DLD1 (cell line): ENCODE results near the gene GNS.

Source experiments
- in situ Hi-C: cut with HindIII; loops from 2 replicates; pipeline ENCODE4 v1.10.0; 2017; ENCODE audit warnings: low sequenced_read_pairs

Gene GNS

GRCh38 chr12:64678835-64679234 lies 80.4 kb downstream of the GNS start:
- in situ Hi-C loops: no loop called here

- in situ Hi-C loops: no loop called here
Observed at GRCh38 chr12:64678248-64678647, 81.0 kb downstream of the GNS start.

GRCh38 chr12:64675795-64676194 lies 83.4 kb downstream of the GNS start:
- in situ Hi-C loops: no loop called here

GRCh38 chr12:64674367-64674922 lies 84.8 kb downstream of the GNS start:
- in situ Hi-C loops: no loop called here

GRCh38 chr12:64673490-64674169 lies 85.6 kb downstream of the GNS start:
- in situ Hi-C loops: no loop called here

GRCh38 chr12:64672925-64673409 lies 86.2 kb downstream of the GNS start:
- in situ Hi-C loops: no loop called here

GRCh38 chr12:64671681-64672080 lies 87.5 kb downstream of the GNS start:
- in situ Hi-C loops: no loop called here

GRCh38 chr12:64670919-64671639 lies 88.1 kb downstream of the GNS start:
- in situ Hi-C loops: no loop called here

GRCh38 chr12:64670019-64670418 lies 89.2 kb downstream of the GNS start:
- in situ Hi-C loops: no loop called here

- in situ Hi-C loops: no loop called here
Observed at GRCh38 chr12:64669270-64669842, 89.8 kb downstream of the GNS start.

- in situ Hi-C loops: no loop called here
Observed at GRCh38 chr12:64667793-64668192, 91.4 kb downstream of the GNS start.

- in situ Hi-C loops: no loop called here
Observed at GRCh38 chr12:64666054-64666914, 92.9 kb downstream of the GNS start.

GRCh38 chr12:64665514-64665913 lies 93.7 kb downstream of the GNS start:
- in situ Hi-C loops: no loop called here
